Heart right ventricle (tissue), 16 donors: ENCODE data around the gene CTDSPL. TPM values are rescaled to one million over a fixed set of nuclear protein-coding genes. Genes with fewer than 3 reads are reported as not detected.
A peak's percentile ranks its signal among the peaks of the same experiment; 100 is the strongest.

Source experiments
- ATAC-seq, 8 donors: fragments of 200-7000 bp; cut with Tn5 transposase; one replicate each; pipeline ENCODE4 v1.9.1; 2020; ENCODE audit warnings: mild to moderate bottlenecking in 8 of 8, moderate library complexity in 8 of 8, moderate number of reproducible peaks in 1 of 8
- DNase-seq, 2 donors: peaks; one replicate each; pipeline ENCODE4 v3.0.0-alpha.2; 2020
- H3K27ac ChIP-seq, 10 donors: fragments of 200-600 bp; sonication (generic) in 2 of 10; one replicate each; pipeline versions ENCODE4 v1.5.0 to v1.8.0; 2020 to 2022; ENCODE audit warnings: mild to moderate bottlenecking in 3 of 10
- H3K27me3 ChIP-seq, 7 donors: fragments of 200-600 bp; one replicate each; pipeline ENCODE4 v1.8.0; 2021 to 2022; ENCODE audit warnings: mild to moderate bottlenecking in 2 of 7
- H3K36me3 ChIP-seq, 9 donors: fragments of 200-600 bp; sonication (generic) in 1 of 9; one replicate each; pipeline versions ENCODE4 v1.5.0 to v1.8.0; 2020 to 2022; ENCODE audit warnings: mild to moderate bottlenecking in 2 of 9
- H3K4me1 ChIP-seq, 9 donors: fragments of 200-600 bp; sonication (generic) in 1 of 9; one replicate each; pipeline versions ENCODE4 v1.5.0 to v1.8.0; 2020 to 2022; ENCODE audit warnings: mild to moderate bottlenecking in 4 of 9
- H3K4me3 ChIP-seq, 10 donors: fragments of 200-600 bp; sonication (generic) in 2 of 10; one replicate each; pipeline versions ENCODE4 v1.5.0 to v1.8.0; 2020 to 2022; ENCODE audit warnings: mild to moderate bottlenecking in 7 of 10, moderate library complexity in 2 of 10
- H3K9me3 ChIP-seq, 11 donors: fragments of 200-600 bp in 10 of 11; sonication (generic) in 2 of 11; one replicate each; pipeline versions ENCODE4 v1.5.0 to v1.8.0; 2013 to 2022; ENCODE audit warnings: mild to moderate bottlenecking in 2 of 11, control low read depth in 1 of 11, moderate library complexity in 1 of 11
- CTCF ChIP-seq, 9 donors: fragments of 200-600 bp; sonication (generic) in 2 of 9; IDR thresholded peaks; one replicate each; pipeline versions ENCODE4 v1.5.0 to v1.8.0; 2021 to 2022; ENCODE audit warnings: antibody characterized with exemption in 9 of 9, mild to moderate bottlenecking in 5 of 9, moderate library complexity in 1 of 9
- WGBS, 2 donors: extraction: QIAGEN DNeasy Blood & Tissue Kit; methylation state at CpG; one replicate each; pipeline ENCODE4 v1.1.7; 2013; ENCODE audit warnings: inconsistent platforms in 1 of 2; 5-methylcytosine and 5-hydroxymethylcytosine counted together
- intact Hi-C, 10 donors: fragments of 100-400 bp; cut with DNase I; formaldehyde crosslinking; loops; one replicate each; pipeline versions ENCODE4 v1.11.1 to v1.14.2; 2022
- polyA plus RNA-seq, 2 donors: library from polyadenylated mRNA; stranded (reverse); fragments of 200-250 nt; gene quantifications; one replicate each; pipeline ENCODE4 v1.2.3, GENCODE V29; 2013
- total RNA-seq, 10 donors: library from RNA; stranded (reverse); fragmentation: NEBNext Ultra II Directional in 3 of 10; extraction: Animal tissue kit (Norgen Biotek cat#: 25700) in 3 of 10; gene quantifications; one replicate each; pipeline versions ENCODE4 v1.2.1 to v1.2.4, GENCODE V29; 2021 to 2023
- donor health status: Arrhythmogenic right ventricular cardiomyopathy.
- donor health status: ischemic (EF 13 %, LVEDD 7.1; RV severe dilation, severe dysfunction).
- donor health status: healthy with polysubstance abuse.
- donor health status: DM: no; HTN: yes; CAD: no.
- donor health status: DM: no; HTN: no; CAD: no.
- donor health status: ischemic (EF 25% LVEDD 6.9; RV normal size, moderate dysfunction).
- donor health status: ischemic (EF 25% LVEDD 5.7; RV mildly dilated, moderate dysfunction).
- donor health status: healthy.
- donor health status: DM: yes; HTN: yes; CAD: no.
- donor health status: Ischemic cardiomyopathy.
- donor health status: ischemic (EF 35%, LVEDD 5.7; RV mildly dilated, moderate dysfunction).
- donor health status: nonischemic (EF 11% LVEDD 7.7; RV severe dilation, severe dysfunction).
- donor health status: DM: yes; HTN: yes; CAD: no.
- donor health status: PGD.
- donor health status: ischemic (EF 29% LVEDD 5.4; RV normal size, mild dysfunction).
- donor health status: nonischemic (EF 23%, LVEDD 6.1; RV moderate dilation, normal function).

CTDSPL gene
- total and polyA plus RNA-seq, 12 donors, result 5.4 to 51.5 (median 41.2) TPM

GRCh38 chr3:37824090-37824953, 37.4 kb upstream of the CTDSPL start:
- peak overlapping the region in 4 of 10 donors; percentile 11 to 45 (median 28) for H3K27ac ChIP-seq
- peaks cover 0 to 27% (median 0%) of the 10 kb centered on the region in 9 donors for H3K36me3 ChIP-seq
- ATAC-seq, result no peak
- no peak for DNase-seq
- intact Hi-C loops, result no loop called here
- TF ChIP-seq CTCF (IDR thresholded peaks at IDR 0.05), result no peak
- no peak overlapping the region for H3K4me3 ChIP-seq
- peaks cover 4 to 52% (median 30%) of the 10 kb centered on the region in 9 donors for H3K4me1 ChIP-seq
- no peaks in the 10 kb centered on the region for H3K9me3 ChIP-seq
- no peaks in the 10 kb centered on the region for H3K27me3 ChIP-seq
- 72 to 82% methylated on average over 9 of the region's 9 CpGs for WGBS, 2 donors

- no peak overlapping the region for H3K4me3 ChIP-seq
- ATAC-seq (no peak), DNase-seq (no peak)
- no peaks in the 10 kb centered on the region for H3K27me3 ChIP-seq
- H3K36me3 ChIP-seq, result peaks cover 0 to 21% (median 0%) of the 10 kb centered on the region in 9 donors
- WGBS, 2 donors, result 41 to 56% methylated on average over 1 of the region's 1 CpG
- intact Hi-C loops, result no loop called here
- H3K9me3 ChIP-seq, result no peaks in the 10 kb centered on the region
- peaks cover 2 to 46% (median 24%) of the 10 kb centered on the region in 9 donors for H3K4me1 ChIP-seq
- peak overlapping the region in 3 of 10 donors; percentile 1 to 8 (median 7) for H3K27ac ChIP-seq
- TF ChIP-seq CTCF (IDR thresholded peaks at IDR 0.05), result no peak
Measured at GRCh38 chr3:37824954-37825328, 36.7 kb upstream of the CTDSPL start.

GRCh38 chr3:37825744-37826400, 35.8 kb upstream of the CTDSPL start:
- ATAC-seq (peak in 6 of 8 donors; percentile 37 to 70 (median 64)), DNase-seq (no peak)
- TF ChIP-seq CTCF (IDR thresholded peaks at IDR 0.05), result no peak
- peaks cover 0 to 12% (median 0%) of the 10 kb centered on the region in 9 donors for H3K36me3 ChIP-seq
- WGBS, 2 donors, result 51 to 71% methylated on average over 3 of the region's 3 CpGs
- H3K4me1 ChIP-seq, result peaks cover 0 to 43% (median 21%) of the 10 kb centered on the region in 9 donors
- H3K4me3 ChIP-seq, result no peak overlapping the region
- peak overlapping the region in 4 of 10 donors; percentile 1 to 32 (median 14) for H3K27ac ChIP-seq
- H3K9me3 ChIP-seq, result no peaks in the 10 kb centered on the region
- H3K27me3 ChIP-seq, result no peaks in the 10 kb centered on the region
- intact Hi-C loops, result no loop called here

- no peak for TF ChIP-seq CTCF (IDR thresholded peaks at IDR 0.05)
- peaks cover 0 to 43% (median 21%) of the 10 kb centered on the region in 9 donors for H3K4me1 ChIP-seq
- WGBS, 2 donors, result 67 to 77% methylated on average over 2 of the region's 2 CpGs
- ATAC-seq, result no peak
- H3K9me3 ChIP-seq, result no peaks in the 10 kb centered on the region
- H3K4me3 ChIP-seq, result no peak overlapping the region
- peak overlapping the region in 2 of 10 donors; percentile 15 to 32 for H3K27ac ChIP-seq
- intact Hi-C loops, result no loop called here
- H3K36me3 ChIP-seq, result peaks cover 0 to 6% (median 0%) of the 10 kb centered on the region in 9 donors
- no peak for DNase-seq
- H3K27me3 ChIP-seq, result no peaks in the 10 kb centered on the region
Measured at GRCh38 chr3:37826502-37826901, 35.2 kb upstream of the CTDSPL start.
